H1 (cell line): Measurements from ENCODE around the gene RARB. TPM values are rescaled to one million over a fixed set of nuclear protein-coding genes. Genes with fewer than 3 reads are reported as not detected.

Experiments used
- CTCF ChIA-PET: fragments of 300-600 bp; sonication (Branson Sonifier 250); formaldehyde crosslinking; loops from one replicate; lab custom pipeline; 2021; ENCODE audit not compliant: partially characterized antibody; lab: Charles Lee
- POLR2A ChIA-PET: fragments of 300-600 bp; sonication (Branson Sonifier 250); formaldehyde crosslinking; loops from one replicate; lab custom pipeline; 2021; ENCODE audit warnings: inconsistent platforms; ENCODE audit not compliant: partially characterized antibody; lab: Charles Lee
- DNase-seq, 2 experiments: peaks; one replicate each; pipeline versions ENCODE4 v3.0.0 to v3.0.0-alpha.2; 2010 to 2022; ENCODE audit warnings: low spot score in 2 of 2, low read depth in 1 of 2, mixed read lengths in 1 of 2
- FAIRE-seq: peaks from 2 replicates; lab custom pipeline; 2011; peaks lifted over from hg19 to GRCh38; lab: Jason Lieb, UNC
- H2AFZ ChIP-seq: 2 replicates; pipeline ENCODE4 v1.8.1; 2012; ENCODE audit warnings: low read length, inconsistent platforms
- H2AK5ac ChIP-seq: 2 replicates; pipeline ENCODE4 v1.6.1; 2013; ENCODE audit warnings: low read depth, low read length
- H2BK120ac ChIP-seq: replicated peaks from 2 replicates; pipeline ENCODE3; 2013; ENCODE audit warnings: low read depth, low read length, inconsistent platforms
- H2BK12ac ChIP-seq: 2 replicates; pipeline ENCODE4 v1.6.1; 2013; ENCODE audit warnings: low read depth, low read length
- H2BK15ac ChIP-seq: 2 replicates; pipeline ENCODE4 v1.6.1; 2013; ENCODE audit warnings: low read length
- H2BK20ac ChIP-seq: 2 replicates; pipeline ENCODE4 v1.6.1; 2013; ENCODE audit warnings: low read length
- H2BK5ac ChIP-seq: 2 replicates; pipeline ENCODE4 v1.6.1; 2013; ENCODE audit warnings: low read depth, low read length
- H3K14ac ChIP-seq: 2 replicates; pipeline ENCODE4 v1.6.1; 2013; ENCODE audit warnings: inconsistent platforms; ENCODE audit not compliant: insufficient read length
- H3K18ac ChIP-seq: 2 replicates; pipeline ENCODE4 v1.6.1; 2013; ENCODE audit warnings: low read length; ENCODE audit errors: extremely low read depth
- H3K23ac ChIP-seq: 2 replicates; pipeline ENCODE4 v1.6.1; 2013; ENCODE audit warnings: inconsistent platforms; ENCODE audit not compliant: insufficient read length
- H3K23me2 ChIP-seq: 2 replicates; pipeline ENCODE4 v1.6.1; 2013; ENCODE audit warnings: low read depth, low read length
- H3K27ac ChIP-seq: 2 replicates; pipeline ENCODE4 v1.6.1; 2011; ENCODE audit warnings: low read depth, low read length, inconsistent platforms
- H3K27me3 ChIP-seq, 4 experiments: replicated peaks in 1 of 4; 1 replicate in 1 of 4; 2 replicates in 3 of 4; pipeline versions ENCODE4 v1.6.1 to v1.8.1; 2011 to 2013; ENCODE audit warnings: low read length in 3 of 4, mild to moderate bottlenecking in 3 of 4, inconsistent platforms in 2 of 4, mixed read lengths in 2 of 4, moderate library complexity in 1 of 4; ENCODE audit not compliant: control insufficient read depth in 3 of 4, insufficient read depth in 3 of 4; ENCODE audit errors: extremely low read depth in 1 of 4
- H3K36me3 ChIP-seq, 4 experiments: 2 replicates each; pipeline versions ENCODE4 v1.6.1 to v1.8.1; 2011 to 2013; ENCODE audit warnings: mild to moderate bottlenecking in 4 of 4, low read length in 3 of 4, moderate library complexity in 2 of 4, control low read depth in 1 of 4, inconsistent platforms in 1 of 4; ENCODE audit not compliant: insufficient read depth in 4 of 4, control insufficient read depth in 2 of 4
- H3K4ac ChIP-seq: replicated peaks from 2 replicates; pipeline ENCODE3; 2013; ENCODE audit warnings: low read length, low read depth, mixed read lengths, inconsistent platforms; ENCODE audit not compliant: insufficient read length
- H3K4me1 ChIP-seq, 4 experiments: replicated peaks in 1 of 4; 1 replicate in 1 of 4; 2 replicates in 3 of 4; pipeline versions ENCODE4 v1.6.1 to v1.8.1; 2011 to 2013; ENCODE audit warnings: low read length in 3 of 4, inconsistent platforms in 2 of 4, mixed read lengths in 1 of 4; ENCODE audit not compliant: insufficient read depth in 4 of 4, control insufficient read depth in 3 of 4
- H3K4me2 ChIP-seq, 2 experiments: 2 replicates each; pipeline versions ENCODE4 v1.6.1 to v1.8.1; 2011 to 2013; ENCODE audit warnings: low read depth in 2 of 2, low read length in 2 of 2, control low read depth in 1 of 2, inconsistent platforms in 1 of 2, mild to moderate bottlenecking in 1 of 2; ENCODE audit not compliant: insufficient read depth in 1 of 2
- H3K4me3 ChIP-seq, 4 experiments: fragments of 200-600, 300-600 bp in 1 of 4; sonication (generic), shearing (Covaris generic), sonication (Bioruptor Twin) in 1 of 4; 2 replicates each; pipeline versions ENCODE4 v1.5.1 to v1.8.1; 2011 to 2016; ENCODE audit warnings: low read length in 4 of 4, low read depth in 3 of 4, control low read depth in 2 of 4, inconsistent platforms in 2 of 4, mild to moderate bottlenecking in 2 of 4, mixed read lengths in 1 of 4, moderate library complexity in 1 of 4; ENCODE audit not compliant: insufficient read depth in 2 of 4; ENCODE audit errors: extremely low read depth in 1 of 4
- H3K56ac ChIP-seq: replicated peaks from 2 replicates; pipeline ENCODE3; 2013; ENCODE audit warnings: low read depth, mild to moderate bottlenecking, mixed read lengths, low read length, inconsistent platforms; ENCODE audit not compliant: insufficient read length
- H3K79me1 ChIP-seq: 2 replicates; pipeline ENCODE4 v1.6.1; 2013; ENCODE audit warnings: low read depth, low read length, control low read depth
- H3K79me2 ChIP-seq, 2 experiments: 2 replicates each; pipeline versions ENCODE4 v1.6.1 to v1.8.1; 2012 to 2013; ENCODE audit warnings: low read length in 2 of 2, mild to moderate bottlenecking in 2 of 2, inconsistent platforms in 1 of 2; ENCODE audit not compliant: insufficient read depth in 2 of 2, control insufficient read depth in 1 of 2
- H3K9ac ChIP-seq, 4 experiments: replicated peaks in 1 of 4; 1 replicate in 1 of 4; 2 replicates in 3 of 4; pipeline versions ENCODE4 v1.6.1 to v1.8.1; 2011 to 2013; ENCODE audit warnings: low read depth in 3 of 4, low read length in 3 of 4, control low read depth in 2 of 4, mild to moderate bottlenecking in 2 of 4, moderate library complexity in 2 of 4, inconsistent platforms in 1 of 4; ENCODE audit errors: extremely low read depth in 1 of 4
- H3K9me3 ChIP-seq, 2 experiments: 2 replicates each; pipeline versions ENCODE4 v1.6.1 to v1.8.1; 2012 to 2013; ENCODE audit warnings: mild to moderate bottlenecking in 2 of 2, moderate library complexity in 2 of 2, control low read depth in 1 of 2, inconsistent platforms in 1 of 2, low read depth in 1 of 2, low read length in 1 of 2, mixed read lengths in 1 of 2; ENCODE audit not compliant: insufficient read depth in 2 of 2
- H4K20me1 ChIP-seq, 2 experiments: replicated peaks in 1 of 2; 2 replicates each; pipeline versions ENCODE3 to v1.8.1; 2011 to 2013; ENCODE audit warnings: inconsistent platforms in 2 of 2, low read length in 2 of 2, mild to moderate bottlenecking in 1 of 2; ENCODE audit not compliant: insufficient read depth in 2 of 2, control insufficient read depth in 1 of 2
- H4K5ac ChIP-seq: 2 replicates; pipeline ENCODE4 v1.6.1; 2013; ENCODE audit warnings: low read length, low read depth, mixed read lengths, inconsistent platforms; ENCODE audit not compliant: insufficient read length
- H4K8ac ChIP-seq: 2 replicates; pipeline ENCODE4 v1.8.0; 2013; ENCODE audit warnings: mild to moderate bottlenecking, moderate library complexity, low read length, inconsistent platforms; ENCODE audit not compliant: insufficient read depth; ENCODE audit errors: extremely low read depth
- H4K91ac ChIP-seq: replicated peaks from 2 replicates; pipeline ENCODE3; 2013; ENCODE audit warnings: low read length, mixed read lengths, inconsistent platforms; ENCODE audit not compliant: insufficient read length
- BCL11A ChIP-seq, 2 experiments: IDR thresholded peaks; one replicate each; pipeline ENCODE4 v1.6.1; 2011; ENCODE audit warnings: low read depth in 2 of 2, low read length in 2 of 2, mild to moderate bottlenecking in 2 of 2
- BRCA1 ChIP-seq: IDR thresholded peaks from 2 replicates; pipeline ENCODE4 v1.6.1; 2012; ENCODE audit warnings: low read depth, low read length, improper control_type of control experiment
- CHD2 ChIP-seq: IDR thresholded peaks from 2 replicates; pipeline ENCODE4 v1.6.1; 2012; ENCODE audit warnings: low read length, improper control_type of control experiment
- CTBP2 ChIP-seq: IDR thresholded peaks from 2 replicates; pipeline ENCODE4 v1.7.0; 2011; ENCODE audit warnings: borderline replicate concordance, mild to moderate bottlenecking, moderate library complexity, mixed read lengths, low read length; ENCODE audit not compliant: insufficient read depth, insufficient read length
- JUND ChIP-seq: IDR thresholded peaks from 2 replicates; pipeline ENCODE4 v1.6.1; 2011; ENCODE audit warnings: mild to moderate bottlenecking, improper control_type of control experiment, low read length
- KDM1A ChIP-seq: fragments of 200-600, 300-600 bp; sonication (generic); IDR thresholded peaks from 2 replicates; pipeline ENCODE4 v1.7.1; 2016; ENCODE audit warnings: mild to moderate bottlenecking, low read length, borderline replicate concordance
- NRF1 ChIP-seq: IDR thresholded peaks from 2 replicates; pipeline ENCODE4 v1.6.1; 2011; ENCODE audit warnings: mild to moderate bottlenecking, low read depth, low read length, improper control_type of control experiment
- PHF8 ChIP-seq: fragments of 200-600 bp; sonication (generic); conservative IDR thresholded peaks from 2 replicates; pipeline ENCODE4 v1.7.1; 2012; ENCODE audit warnings: low read depth, mild to moderate bottlenecking, inconsistent platforms, low read length, moderate library complexity
- POLR2A ChIP-seq, 2 experiments: IDR thresholded peaks; 1 replicate in 1 of 2; 2 replicates in 1 of 2; pipeline ENCODE4 v1.6.1; 2011; ENCODE audit warnings: low read depth in 2 of 2, low read length in 2 of 2, mild to moderate bottlenecking in 2 of 2; ENCODE audit errors: control extremely low read depth in 1 of 2
- RXRA ChIP-seq: IDR thresholded peaks from 2 replicates; pipeline ENCODE4 v1.6.1; 2011; ENCODE audit warnings: low read depth, mild to moderate bottlenecking, low read length, moderate library complexity; ENCODE audit not compliant: insufficient read depth
- SAP30 ChIP-seq: fragments of 300-600 bp; sonication (generic); IDR thresholded peaks from 2 replicates; pipeline ENCODE4 v1.7.1; 2012; ENCODE audit warnings: low read length, moderate library complexity, mild to moderate bottlenecking, inconsistent platforms; ENCODE audit not compliant: insufficient read depth, insufficient replicate concordance
- ZNF274 ChIP-seq: IDR thresholded peaks from 2 replicates; pipeline ENCODE4 v1.7.0; 2012; ENCODE audit warnings: low read length, borderline replicate concordance; ENCODE audit errors: extremely low read depth
- WGBS, 2 experiments: shearing (Covaris generic) in 1 of 2; methylation state at CpG; one replicate each; pipeline versions ENCODE4 v1.1.6 to v1.1.7; 2013 to 2015; ENCODE audit warnings: low lambda C conversion rate in 2 of 2, mixed read lengths in 2 of 2, inconsistent platforms in 1 of 2, low coverage in 1 of 2, missing lambda C conversion rate in 1 of 2; ENCODE audit not compliant: insufficient replicate concordance in 2 of 2, insufficient coverage in 1 of 2, insufficient read length in 1 of 2; ENCODE audit errors: extremely low coverage in 1 of 2, missing lambda C conversion rate in 1 of 2; 5-methylcytosine and 5-hydroxymethylcytosine counted together
- polyA plus RNA-seq, 7 experiments: library from polyadenylated mRNA; depleted of rRNA in 3 of 7; stranded (reverse) in 5 of 7; unstranded in 2 of 7; fragments of >200 nt in 5 of 7; fragments of 200-250 nt in 2 of 7; gene quantifications; 1 replicate in 5 of 7; 2 replicates in 1 of 7; 4 replicates in 1 of 7; pipeline versions ENCODE4 v1.2.1 to v1.2.3, GENCODE V29; 2011 to 2013; ENCODE audit warnings: missing spikeins in 2 of 7, mixed read lengths in 2 of 7
- total RNA-seq: library from RNA; stranded (reverse); fragmentation: NEBNext Ultra II Directional; extraction: Animal tissue kit (Norgen Biotek cat#: 25700); gene quantifications from 2 replicates; pipeline ENCODE4 v1.2.1, GENCODE V29; 2021
- TF ChIP-seq, protein P1 (sequence below): IDR thresholded peaks from 2 replicates; pipeline ENCODE4 v1.6.1; 2012; ENCODE audit warnings: inconsistent platforms

Gene RARB
- total and polyA plus RNA-seq, 2 of the 8 experiments (the other 6 are each of a cell fraction or from before 2014, with no cell fraction given): 0.15 to 0.22 TPM

DNA sequence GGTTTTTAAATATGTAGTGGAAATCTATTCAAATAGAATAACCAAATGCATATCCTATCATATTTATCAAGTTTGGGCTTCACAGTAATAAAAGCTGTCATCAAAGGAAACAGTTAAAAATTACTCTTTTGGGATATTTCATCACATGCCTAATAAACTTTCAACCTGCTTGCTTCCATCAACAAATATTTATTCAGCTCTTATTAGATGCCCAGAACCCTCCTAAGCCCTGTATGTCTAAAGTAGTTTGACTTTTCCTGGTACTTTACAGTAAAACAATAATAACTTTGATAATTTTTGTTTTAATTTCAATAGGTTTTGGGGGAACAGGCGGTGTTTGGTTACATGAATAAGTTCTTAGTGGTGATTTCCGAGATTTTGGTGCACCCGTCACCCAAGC lies 37.5 kb upstream of the RARB start:
- Histone ChIP-seq H3K27ac (no peak overlapping the region), H4K5ac (no peak overlapping the region), H2BK120ac (no peak overlapping the region), H2BK12ac (no peak overlapping the region), H4K8ac (no peak overlapping the region), H3K27me3 (0 out of 7 replicates have a peak, but pooled peaks cover 0 to 2% (median 0%) of the 10 kb centered on the region in 4 experiments), H3K23me2 (no peaks in the 10 kb centered on the region), H2BK5ac (no peak overlapping the region), H4K20me1 (no peaks in the 10 kb centered on the region), H2AK5ac (no peak overlapping the region), H3K56ac (no peak overlapping the region), H3K4me2 (no peak overlapping the region), H3K79me1 (no peaks in the 10 kb centered on the region), H3K23ac (no peak overlapping the region), H2AFZ (no peak overlapping the region), H3K4me3 (no peak overlapping the region), H2BK20ac (no peak overlapping the region), H3K9me3 (no peaks in the 10 kb centered on the region), H3K4me1 (no peaks in the 10 kb centered on the region), H3K36me3 (no peaks in the 10 kb centered on the region), H4K91ac (no peak overlapping the region), H2BK15ac (no peak overlapping the region), H3K79me2 (no peaks in the 10 kb centered on the region), H3K4ac (no peak overlapping the region), H3K14ac (no peak overlapping the region), H3K9ac (no peak overlapping the region), H3K18ac (no peak overlapping the region)
- ChIA-PET CTCF (interaction anchor here (0.8 kb wide), 1 partner anchor 12 kb away, joined by 3 read pairs; no protein-coding TSS in a partner anchor), POLR2A (no interaction called here)
- 97% methylated on average over 3 of the region's 3 CpGs; no CpG with 5 or more reads in 1 of the 2 experiments for WGBS, 2 experiments
- FAIRE-seq: no peak
- DNase-seq: no peak
- TF ChIP-seq RXRA: no peak
- TF ChIP-seq ZNF274: no peak
- no peak for TF ChIP-seq CHD2
- TF ChIP-seq NRF1: no peak
- no peak for TF ChIP-seq SAP30
- TF ChIP-seq, protein P1, sequence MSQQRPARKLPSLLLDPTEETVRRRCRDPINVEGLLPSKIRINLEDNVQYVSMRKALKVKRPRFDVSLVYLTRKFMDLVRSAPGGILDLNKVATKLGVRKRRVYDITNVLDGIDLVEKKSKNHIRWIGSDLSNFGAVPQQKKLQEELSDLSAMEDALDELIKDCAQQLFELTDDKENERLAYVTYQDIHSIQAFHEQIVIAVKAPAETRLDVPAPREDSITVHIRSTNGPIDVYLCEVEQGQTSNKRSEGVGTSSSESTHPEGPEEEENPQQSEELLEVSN: no peak
- TF ChIP-seq POLR2A (IDR thresholded peaks at IDR 0.05; ENCODE audit: control extremely low read depth in 1 of 2, low read depth in 2 of 2, low read length in 2 of 2): no peak
- TF ChIP-seq CTBP2: no peak
- no peak for TF ChIP-seq PHF8
- no peak for TF ChIP-seq BRCA1
- TF ChIP-seq JUND: no peak
- no peak for TF ChIP-seq BCL11A (IDR thresholded peaks at IDR 0.05; ENCODE audit: low read depth in 2 of 2, low read length in 2 of 2)
- TF ChIP-seq KDM1A: no peak
